PC-3 (cell line): ENCODE data around the gene CCDC87. TPM values are rescaled to one million over a fixed set of nuclear protein-coding genes. Genes with fewer than 3 reads are reported as not detected.

ENCODE experiments used
- ATAC-seq: fragments of 200-7000 bp; cut with Tn5 transposase; 2 replicates; pipeline ENCODE4 v1.9.1; 2020; ENCODE audit warnings: mild to moderate bottlenecking, moderate library complexity
- BruUV-seq: library from RNA; stranded (reverse); fragments of 400-500 nt; replicated peaks from 2 replicates; lab custom pipeline; 2021; lab: Mats Ljungman, UMichigan
- CTCF ChIA-PET: fragments of 300-600 bp; sonication (Branson Sonifier 250); formaldehyde crosslinking; loops from one replicate; lab custom pipeline; 2022; ENCODE audit warnings: antibody characterized with exemption; lab: Charles Lee
- POLR2A ChIA-PET: fragments of 300-600 bp; sonication (Branson Sonifier 250); formaldehyde crosslinking; loops from one replicate; lab custom pipeline; 2022; ENCODE audit warnings: antibody characterized with exemption; ENCODE audit not compliant: unreplicated experiment; lab: Charles Lee
- DNase-seq: peaks from one replicate; pipeline ENCODE4 v3.0.0-alpha.2; 2015
- H2AFZ ChIP-seq: fragments of 300-600 bp; sonication (generic); 2 replicates; pipeline ENCODE4 v1.6.0; 2016; ENCODE audit warnings: antibody characterized with exemption, low read length
- H3F3A ChIP-seq: fragments of 300-600 bp; sonication (generic); one replicate; pipeline ENCODE4 v1.6.0; 2017; ENCODE audit warnings: antibody characterized with exemption, low read length, control low read depth, mild to moderate bottlenecking; ENCODE audit not compliant: unreplicated experiment
- H3K27ac ChIP-seq: fragments of 300-600 bp; sonication (generic); 2 replicates; pipeline ENCODE4 v1.5.1; 2016; ENCODE audit warnings: mild to moderate bottlenecking, low read length
- H3K27me3 ChIP-seq: fragments of 300-600 bp; sonication (generic); 2 replicates; pipeline ENCODE4 v1.6.1; 2016; ENCODE audit warnings: low read length, mixed read lengths
- H3K36me3 ChIP-seq: fragments of 300-600 bp; sonication (generic); 2 replicates; pipeline ENCODE4 v1.6.1; 2016; ENCODE audit warnings: low read depth, mixed run types, low read length, mixed read lengths
- H3K4me1 ChIP-seq: fragments of 300-600 bp; sonication (generic); 2 replicates; pipeline ENCODE4 v1.5.1; 2016; ENCODE audit warnings: low read length; ENCODE audit not compliant: insufficient read depth
- H3K4me2 ChIP-seq: fragments of 300-600 bp; sonication (generic); 2 replicates; pipeline ENCODE4 v1.6.0; 2016; ENCODE audit warnings: low read length
- H3K4me3 ChIP-seq: fragments of 300-600 bp; sonication (generic); 2 replicates; pipeline ENCODE4 v1.5.1; 2016; ENCODE audit warnings: mild to moderate bottlenecking, low read length, mixed read lengths
- H3K79me2 ChIP-seq: fragments of 300-600 bp; sonication (generic); 2 replicates; pipeline ENCODE4 v1.6.1; 2017; ENCODE audit warnings: low read length, mixed read lengths
- H3K9ac ChIP-seq: fragments of 300-600 bp; sonication (generic); 2 replicates; pipeline ENCODE4 v1.6.0; 2016; ENCODE audit warnings: mild to moderate bottlenecking, low read length
- H3K9me2 ChIP-seq: fragments of 300-600 bp; sonication (generic); replicated peaks from 2 replicates; pipeline ENCODE4 v1.6.1; 2016; ENCODE audit warnings: mixed run types, low read length, mixed read lengths
- H3K9me3 ChIP-seq: fragments of 300-600 bp; sonication (generic); 2 replicates; pipeline ENCODE4 v1.6.1; 2016; ENCODE audit warnings: low read length, mixed read lengths
- H4K20me1 ChIP-seq: fragments of 300-600 bp; sonication (generic); 2 replicates; pipeline ENCODE4 v1.6.1; 2016; ENCODE audit warnings: low read length, mixed read lengths
- CTCF ChIP-seq: fragments of 300-600 bp; sonication (generic); conservative IDR thresholded peaks from 2 replicates; pipeline ENCODE4 v1.5.1; 2017; ENCODE audit warnings: antibody characterized with exemption, low read depth, mild to moderate bottlenecking, low read length
- EZH2 ChIP-seq: fragments of 300-600 bp; sonication (generic); IDR thresholded peaks from one replicate; pipeline ENCODE4 v1.6.1; 2017; ENCODE audit warnings: antibody characterized with exemption, mild to moderate bottlenecking, low read length; ENCODE audit not compliant: unreplicated experiment
- EZH2phosphoT487 ChIP-seq: fragments of 300-600 bp; sonication (generic); IDR thresholded peaks from 2 replicates; pipeline ENCODE4 v1.6.1; 2018; ENCODE audit warnings: mild to moderate bottlenecking, antibody characterized with exemption, low read length, borderline replicate concordance
- intact Hi-C: fragments of 100-400 bp; cut with micrococcal nuclease; formaldehyde crosslinking; loops from 2 replicates; pipeline ENCODE4 v1.9.0; 2023
- total RNA-seq: library from RNA; depleted of rRNA; stranded (reverse); fragments of >200 nt; gene quantifications from 2 replicates; pipeline ENCODE4 v1.2.3, GENCODE V29; 2014

The CCDC87 gene
- total RNA-seq, 1 experiment from 2014 or later, result 0.69 TPM

GRCh38 chr11:66559142-66559865, 33.6 kb downstream of the CCDC87 start:
- Histone ChIP-seq H3K9ac (no peak overlapping the region), H3K4me1 (no peaks in the 10 kb centered on the region), H3K4me3 (no peak overlapping the region), H3K36me3 (no peaks in the 10 kb centered on the region), H4K20me1 (no peaks in the 10 kb centered on the region), H3K27me3 (no peaks in the 10 kb centered on the region), H3K9me2 (no peaks in the 10 kb centered on the region), H3K27ac (no peak overlapping the region), H3K4me2 (no peak overlapping the region), H2AFZ (no peak overlapping the region), H3K79me2 (no peaks in the 10 kb centered on the region), H3K9me3 (no peaks in the 10 kb centered on the region), H3F3A (no peaks in the 10 kb centered on the region)
- DNase-seq (no peak), ATAC-seq (no peak)
- CTCF ChIA-PET, result no interaction called here
- BruUV-seq, result no TSS peak
- TF ChIP-seq EZH2phosphoT487, result no peak
- no peak for TF ChIP-seq EZH2
- no peak for TF ChIP-seq CTCF
- intact Hi-C loops, result no loop called here
- POLR2A ChIA-PET, result no interaction called here

GRCh38 chr11:66557733-66558326, 35.0 kb downstream of the CCDC87 start:
- Histone ChIP-seq H3K9ac (no peak overlapping the region), H3K9me3 (no peaks in the 10 kb centered on the region), H3K4me2 (no peak overlapping the region), H2AFZ (no peak overlapping the region), H3F3A (no peaks in the 10 kb centered on the region), H3K9me2 (no peaks in the 10 kb centered on the region), H3K27ac (no peak overlapping the region), H4K20me1 (no peaks in the 10 kb centered on the region), H3K4me1 (no peaks in the 10 kb centered on the region), H3K36me3 (no peaks in the 10 kb centered on the region), H3K27me3 (no peaks in the 10 kb centered on the region), H3K4me3 (no peak overlapping the region), H3K79me2 (no peaks in the 10 kb centered on the region)
- ChIA-PET POLR2A (no interaction called here), CTCF (interaction anchor here (0.7 kb wide), 1 partner anchor 34 kb away, joined by 4 read pairs; no protein-coding TSS in a partner anchor)
- intact Hi-C loops, result no loop called here
- no TSS peak for BruUV-seq
- no peak for ATAC-seq
- no peak for DNase-seq
- TF ChIP-seq CTCF, result no peak
- TF ChIP-seq EZH2phosphoT487, result no peak
- TF ChIP-seq EZH2, result no peak

GRCh38 chr11:66556086-66556485, 36.8 kb downstream of the CCDC87 start:
- POLR2A ChIA-PET, result no interaction called here
- no TSS peak for BruUV-seq
- DNase-seq, result no peak

More at GRCh38 chr11:66556086-66556485, 36.8 kb downstream of the CCDC87 start:
- no peak overlapping the region for H3K4me3 ChIP-seq
- H3K9me2 ChIP-seq, result no peaks in the 10 kb centered on the region
- H3K27me3 ChIP-seq, result no peaks in the 10 kb centered on the region
- no peak overlapping the region for H3K27ac ChIP-seq
- H3K4me2 ChIP-seq, result no peak overlapping the region
- no peak for ATAC-seq
- CTCF ChIA-PET, result no interaction called here
- intact Hi-C loops, result no loop called here
- no peaks in the 10 kb centered on the region for H3F3A ChIP-seq
- no peak overlapping the region for H2AFZ ChIP-seq
- H3K4me1 ChIP-seq, result no peaks in the 10 kb centered on the region
- TF ChIP-seq CTCF (no peak), EZH2phosphoT487 (no peak), EZH2 (no peak)
- no peaks in the 10 kb centered on the region for H3K36me3 ChIP-seq
- H4K20me1 ChIP-seq, result no peaks in the 10 kb centered on the region
- no peaks in the 10 kb centered on the region for H3K79me2 ChIP-seq
- H3K9ac ChIP-seq, result no peak overlapping the region
- no peaks in the 10 kb centered on the region for H3K9me3 ChIP-seq
